IPS-18c (cell line): ENCODE measurements around the gene ANKRD35.

Experiments
- H3K4me3 ChIP-seq: 2 replicates; pipeline ENCODE4 v1.7.0; 2013; ENCODE audit warnings: low read depth, mild to moderate bottlenecking, low read length, moderate library complexity; ENCODE audit not compliant: insufficient read depth
- H3K9me3 ChIP-seq: one replicate; pipeline ENCODE4 v1.6.1; 2013; ENCODE audit warnings: mild to moderate bottlenecking, low read length, moderate library complexity; ENCODE audit not compliant: control insufficient read depth, insufficient read depth

The ANKRD35 gene

DNA sequence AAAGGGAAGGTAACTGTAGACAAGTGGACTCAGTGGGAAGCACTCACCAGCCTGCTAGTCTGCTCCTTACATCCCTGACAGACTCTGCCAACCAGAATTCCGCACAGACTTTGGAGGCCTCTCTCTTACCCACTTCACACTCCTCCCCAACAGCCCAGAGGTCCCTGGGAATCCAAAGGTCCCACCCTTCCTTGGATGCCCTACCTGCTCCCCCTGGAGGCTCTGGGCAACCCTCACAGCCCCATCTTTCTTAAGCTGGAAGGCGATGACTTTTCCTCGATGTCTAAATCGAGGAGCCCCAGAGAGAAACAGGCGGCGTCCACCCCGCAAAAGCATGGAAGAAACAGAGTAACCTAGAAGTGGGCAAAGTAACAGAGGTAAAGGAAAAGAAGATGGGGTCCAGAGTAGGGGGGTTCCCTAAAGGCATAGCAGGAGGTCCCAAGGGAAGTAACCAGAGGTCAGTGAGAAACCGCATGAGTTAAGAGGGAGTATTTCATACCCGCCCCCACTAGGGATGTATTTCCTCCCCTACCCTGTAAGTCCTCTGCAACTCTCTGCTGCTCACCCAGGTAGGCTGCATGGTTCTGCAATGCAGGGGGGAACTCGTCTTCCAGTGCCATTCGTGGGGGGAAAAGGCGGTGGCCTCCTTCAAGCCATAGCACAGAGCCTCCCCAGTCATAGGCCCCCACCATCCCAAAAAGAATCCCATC, 15.8 kb upstream of the ANKRD35 start:
- Histone ChIP-seq H3K9me3 (no peaks in the 10 kb centered on the region), H3K4me3 (no peak overlapping the region)

DNA sequence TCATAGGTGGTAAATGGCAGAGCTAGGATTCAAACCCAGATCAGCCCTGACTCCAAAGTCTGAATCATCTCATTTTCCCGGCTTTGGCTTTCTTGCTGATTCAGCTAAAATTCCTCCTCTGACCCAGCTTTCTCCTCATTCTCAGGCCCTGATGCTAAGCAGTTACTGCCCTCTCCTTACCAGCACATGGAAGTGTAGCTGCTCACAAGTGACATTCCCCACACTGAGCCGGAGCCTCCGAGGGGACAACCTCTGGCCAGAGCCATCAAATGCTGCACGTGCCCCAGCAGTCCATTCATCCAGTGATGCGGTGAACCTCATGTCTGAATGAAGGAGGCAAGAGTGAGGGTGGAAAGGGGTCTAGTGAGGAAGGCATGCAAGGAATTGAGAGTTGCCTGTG, 13.1 kb upstream of the ANKRD35 start:
- H3K9me3 ChIP-seq: no peaks in the 10 kb centered on the region

GRCh38 chr1:145897969-145898368, 12.3 kb upstream of the ANKRD35 start:
- H3K9me3 ChIP-seq: no peaks in the 10 kb centered on the region

More for the DNA sequence above, 13.1 kb upstream of the ANKRD35 start:
- no peak overlapping the region for H3K4me3 ChIP-seq

DNA sequence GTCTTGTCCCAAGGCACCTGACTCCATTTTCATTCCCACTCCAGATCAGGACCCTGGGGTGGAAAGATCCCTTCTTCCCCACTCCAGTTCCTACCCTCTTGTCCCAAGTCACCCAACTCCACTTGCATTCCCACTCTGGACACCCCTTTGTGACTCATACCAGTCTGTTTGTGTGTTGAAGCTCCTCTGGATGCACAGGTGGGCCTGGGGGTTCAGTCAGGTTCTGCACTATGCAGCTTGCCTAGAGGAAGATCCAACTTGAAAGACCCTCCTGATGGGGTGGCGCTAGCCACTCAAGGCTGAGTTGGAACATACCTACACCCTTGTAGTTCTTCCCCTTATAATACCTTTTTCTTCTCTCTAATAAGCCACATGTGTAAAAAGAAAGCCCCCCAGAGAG, 9.8 kb upstream of the ANKRD35 start:
- Histone ChIP-seq H3K9me3 (no peaks in the 10 kb centered on the region), H3K4me3 (no peak overlapping the region)

More at GRCh38 chr1:145897969-145898368, 12.3 kb upstream of the ANKRD35 start:
- no peak overlapping the region for H3K4me3 ChIP-seq

GRCh38 chr1:145893306-145894055, 7.8 kb upstream of the ANKRD35 start:
- Histone ChIP-seq H3K9me3 (no peaks in the 10 kb centered on the region), H3K4me3 (no peak overlapping the region)

- no peak overlapping the region for H3K4me3 ChIP-seq
- no peaks in the 10 kb centered on the region for H3K9me3 ChIP-seq
Measured at GRCh38 chr1:145892486-145893087, 6.9 kb upstream of the ANKRD35 start.

DNA sequence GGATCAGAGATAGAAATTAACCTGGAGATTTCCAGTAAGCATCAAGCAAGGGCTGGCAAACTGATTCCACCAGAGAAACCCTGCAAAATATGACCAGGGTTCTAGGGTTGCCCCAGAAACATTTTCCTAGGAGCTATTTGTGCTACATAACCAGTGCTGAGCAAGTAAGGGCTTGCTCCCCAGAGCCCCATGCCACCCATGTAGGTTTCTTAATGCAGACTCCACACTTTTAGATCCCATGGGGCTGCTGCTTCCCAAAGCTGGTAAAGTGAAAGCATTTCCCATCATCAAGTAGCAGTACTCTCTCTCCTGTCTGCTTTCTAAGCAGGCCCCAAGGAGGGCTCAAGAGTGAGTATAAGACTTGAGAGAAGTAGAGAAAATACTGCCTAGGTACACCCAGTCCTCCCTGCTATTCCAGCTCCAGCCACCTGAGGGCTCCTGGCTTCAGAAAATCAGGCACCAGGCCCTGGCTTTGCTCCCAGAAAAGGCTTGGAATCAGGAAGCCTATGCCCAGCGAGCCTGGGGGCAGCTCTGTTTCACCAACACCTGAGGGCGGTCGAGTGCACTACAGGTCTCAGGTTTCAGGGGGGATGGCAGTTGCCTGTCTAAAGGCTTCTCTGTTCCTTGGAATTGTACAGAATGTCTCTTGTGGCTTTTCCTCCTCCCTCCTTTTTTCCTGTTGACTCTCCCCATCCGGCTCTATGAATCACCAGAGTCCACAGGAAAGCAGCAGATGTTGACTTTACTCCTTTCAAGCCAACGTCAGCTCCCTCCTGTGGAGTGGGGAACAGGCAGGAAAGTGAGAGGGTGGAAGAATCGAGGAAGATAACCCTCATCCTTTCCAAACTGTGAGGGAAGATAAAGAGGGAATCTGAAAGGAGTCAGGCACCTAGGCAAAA, 6.2 kb upstream of the ANKRD35 start:
- H3K4me3 ChIP-seq: no peak overlapping the region
- no peaks in the 10 kb centered on the region for H3K9me3 ChIP-seq

GRCh38 chr1:145891143-145891542, 5.5 kb upstream of the ANKRD35 start:
- no peak overlapping the region for H3K4me3 ChIP-seq
- no peaks in the 10 kb centered on the region for H3K9me3 ChIP-seq

- no peaks in the 10 kb centered on the region for H3K9me3 ChIP-seq
- no peak overlapping the region for H3K4me3 ChIP-seq
Measured at GRCh38 chr1:145889722-145890121, 4.1 kb upstream of the ANKRD35 start.

DNA sequence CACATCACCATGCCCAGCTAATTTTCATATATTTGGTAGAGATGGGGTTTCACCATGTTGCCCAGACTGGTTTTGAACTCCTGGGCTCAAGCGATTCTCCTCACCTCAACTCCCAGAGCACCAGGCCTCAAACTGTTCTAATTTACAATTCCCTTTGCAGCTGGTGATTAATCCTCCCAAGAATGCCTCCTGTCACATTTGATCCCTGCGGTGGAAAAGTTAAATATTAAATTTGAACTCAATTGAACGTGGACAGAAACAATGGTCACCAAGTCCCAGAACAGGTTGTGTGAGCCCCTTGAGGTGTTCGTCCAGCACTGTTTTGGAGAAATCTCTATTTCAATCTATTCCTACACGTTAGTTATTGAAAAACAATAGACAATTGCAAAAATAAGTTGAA, 2.0 kb upstream of the ANKRD35 start:
- no peaks in the 10 kb centered on the region for H3K9me3 ChIP-seq
- no peak overlapping the region for H3K4me3 ChIP-seq

DNA sequence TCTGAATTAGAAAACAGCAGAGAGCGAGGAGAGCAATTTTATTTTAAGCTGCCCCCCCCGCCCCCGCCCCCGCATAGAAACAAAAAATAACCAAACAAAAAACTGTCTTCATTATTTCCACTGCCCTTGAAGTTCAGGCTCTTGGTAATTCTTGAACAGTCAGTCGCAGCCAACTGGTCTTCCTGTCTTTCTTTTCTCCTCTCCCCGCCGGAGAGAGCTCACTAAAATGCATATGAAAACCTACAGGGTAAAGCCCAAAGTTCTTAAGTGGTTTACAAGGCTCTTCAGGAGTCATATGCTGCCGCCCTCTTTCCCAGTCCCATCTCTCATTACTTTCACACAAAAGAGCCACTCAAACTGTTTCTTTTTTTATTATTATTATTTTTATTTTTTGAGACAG, 1.1 kb upstream of the ANKRD35 start:
- H3K4me3 ChIP-seq: no peak overlapping the region
- no peaks in the 10 kb centered on the region for H3K9me3 ChIP-seq

- H3K4me3 ChIP-seq: peak overlapping the region; percentile 83; the same call in 1 of the 2 replicates
- no peaks in the 10 kb centered on the region for H3K9me3 ChIP-seq
Measured at GRCh38 chr1:145886390-145886789, 724 bp upstream of the ANKRD35 start.

GRCh38 chr1:145884675-145885074, 991 bp downstream of the ANKRD35 start:
- H3K4me3 ChIP-seq: no peak overlapping the region

GRCh38 chr1:145879775-145880174, 5.9 kb downstream of the ANKRD35 start:
- Histone ChIP-seq H3K9me3 (no peaks in the 10 kb centered on the region), H3K4me3 (no peak overlapping the region)

More at GRCh38 chr1:145884675-145885074, 991 bp downstream of the ANKRD35 start:
- no peaks in the 10 kb centered on the region for H3K9me3 ChIP-seq

DNA sequence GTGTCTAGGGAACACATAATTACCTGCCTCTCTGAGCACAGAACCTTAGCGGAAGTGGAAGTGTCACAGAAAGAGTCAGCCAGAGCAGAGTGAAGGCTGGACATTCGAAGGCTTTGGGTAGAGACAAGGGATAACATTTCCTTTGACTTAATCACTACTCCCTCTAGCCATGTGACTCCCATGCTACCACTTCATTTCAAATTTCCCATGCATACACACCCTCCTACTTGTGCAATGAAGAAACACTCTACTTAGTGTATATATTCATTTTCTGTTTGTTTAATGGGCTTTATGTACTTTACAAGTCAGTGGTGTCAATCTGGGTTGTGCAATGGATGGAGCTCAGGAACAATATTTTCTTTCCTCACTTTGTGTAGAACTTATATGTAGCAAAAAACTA, 6.9 kb downstream of the ANKRD35 start:
- H3K9me3 ChIP-seq: no peaks in the 10 kb centered on the region
- no peak overlapping the region for H3K4me3 ChIP-seq

- Histone ChIP-seq H3K9me3 (no peaks in the 10 kb centered on the region), H3K4me3 (no peak overlapping the region)
Measured at GRCh38 chr1:145877923-145878486, 7.7 kb downstream of the ANKRD35 start.

- Histone ChIP-seq H3K9me3 (no peaks in the 10 kb centered on the region), H3K4me3 (no peak overlapping the region)
Measured at GRCh38 chr1:145874646-145875045, 11.0 kb downstream of the ANKRD35 start.
